Gastrocnemius medialis (tissue), 4 donors: ENCODE results near the gene NRROS.

ENCODE experiments used
- CTCF ChIP-seq, 5 experiments: fragments of 450-650 bp in 3 of 5; fragments of 200-600 bp in 2 of 5; sonication (generic) in 2 of 5; IDR thresholded peaks in 4 of 5; conservative IDR thresholded peaks in 1 of 5; 1 replicate in 4 of 5; 2 replicates in 1 of 5; pipeline ENCODE4 v1.5.1; 2016 to 2019; ENCODE audit warnings: antibody characterized with exemption in 5 of 5, mild to moderate bottlenecking in 3 of 5, moderate library complexity in 3 of 5
- POLR2A ChIP-seq, 2 donors: fragments of 450-650 bp; IDR thresholded peaks; one replicate each; pipeline ENCODE4 v1.6.1; 2017; ENCODE audit warnings: antibody characterized with exemption in 2 of 2, mild to moderate bottlenecking in 2 of 2, moderate library complexity in 2 of 2

- no peak for TF ChIP-seq CTCF (IDR thresholded peaks at IDR 0.05 in 4 of 5, conservative IDR thresholded peaks at IDR 0.05 in 1 of 5)
- no peak for TF ChIP-seq POLR2A (IDR thresholded peaks at IDR 0.05)
These were observed 10.3 kb upstream of the NRROS start for GRCh38 chr3:196629228-196629627.
